OCI-LY7 (cell line): ENCODE measurements around the gene CDT1. TPM values are rescaled to one million over a fixed set of nuclear protein-coding genes. Genes with fewer than 3 reads are reported as not detected.

Experiments
- BruUV-seq: library from RNA; stranded (reverse); fragments of 400-500 nt; replicated peaks from 2 replicates; lab custom pipeline; 2021; lab: Mats Ljungman, UMichigan
- CTCF ChIA-PET: fragments of 300-600 bp; sonication (Branson Sonifier 250); formaldehyde crosslinking; loops from one replicate; lab custom pipeline; 2022; ENCODE audit warnings: antibody characterized with exemption; ENCODE audit not compliant: unreplicated experiment; lab: Charles Lee
- POLR2A ChIA-PET: fragments of 300-600 bp; sonication (Branson Sonifier 250); formaldehyde crosslinking; loops from one replicate; lab custom pipeline; 2022; ENCODE audit warnings: antibody characterized with exemption; lab: Charles Lee
- DNase-seq: peaks from one replicate; pipeline ENCODE4 v3.0.0-alpha.2; 2015; ENCODE audit warnings: low spot score
- H2AFZ ChIP-seq: fragments of 200-600 bp; sonication (generic), shearing (Covaris generic); 2 replicates; pipeline ENCODE4 v1.6.1; 2014; ENCODE audit warnings: mild to moderate bottlenecking, antibody characterized with exemption, low read length, moderate library complexity
- H3K27ac ChIP-seq: fragments of 200-600 bp; sonication (generic); 2 replicates; pipeline ENCODE4 v1.5.1; 2014; ENCODE audit warnings: mixed run types, low read depth, mild to moderate bottlenecking, moderate library complexity, low read length, inconsistent platforms; ENCODE audit not compliant: poor library complexity, severe bottlenecking
- H3K36me3 ChIP-seq: fragments of 200-600 bp; sonication (generic); 2 replicates; pipeline ENCODE4 v1.6.1; 2014; ENCODE audit warnings: mild to moderate bottlenecking, antibody characterized with exemption, low read length, moderate library complexity, mixed read lengths; ENCODE audit not compliant: insufficient read depth
- H3K4me1 ChIP-seq: fragments of 200-600 bp; sonication (generic); 2 replicates; pipeline ENCODE4 v1.5.1; 2014; ENCODE audit warnings: mild to moderate bottlenecking, low read length; ENCODE audit not compliant: insufficient read depth, poor library complexity, severe bottlenecking
- H3K4me2 ChIP-seq: fragments of 200-600 bp; sonication (generic); 2 replicates; pipeline ENCODE4 v1.6.1; 2014; ENCODE audit warnings: mild to moderate bottlenecking, low read length
- H3K4me3 ChIP-seq: fragments of 200-600 bp; sonication (generic); 2 replicates; pipeline ENCODE4 v1.5.1; 2014; ENCODE audit warnings: mild to moderate bottlenecking, low read depth, low read length; ENCODE audit not compliant: poor library complexity, severe bottlenecking
- H3K79me2 ChIP-seq: fragments of 200-600 bp; sonication (generic); 2 replicates; pipeline ENCODE4 v1.6.1; 2016; ENCODE audit warnings: low read depth, mild to moderate bottlenecking, low read length, moderate library complexity, mixed read lengths; ENCODE audit not compliant: insufficient read depth
- H3K9me2 ChIP-seq: fragments of 200-600 bp; sonication (generic); 2 replicates; pipeline ENCODE4 v1.6.1; 2016; ENCODE audit warnings: mild to moderate bottlenecking, low read length, mixed read lengths; ENCODE audit not compliant: insufficient read depth
- H3K9me3 ChIP-seq: fragments of 200-600 bp; sonication (generic); 2 replicates; pipeline ENCODE4 v1.6.1; 2014; ENCODE audit warnings: mild to moderate bottlenecking, mixed run types, low read length, mixed read lengths
- H4K20me1 ChIP-seq: fragments of 200-600 bp; sonication (generic); 2 replicates; pipeline ENCODE4 v1.6.1; 2014; ENCODE audit warnings: mild to moderate bottlenecking, antibody characterized with exemption, low read length, moderate library complexity, mixed read lengths; ENCODE audit not compliant: insufficient read depth
- EZH2phosphoT487 ChIP-seq: fragments of 200-600 bp; sonication (generic); IDR thresholded peaks from 2 replicates; pipeline ENCODE4 v1.6.1; 2018; ENCODE audit warnings: low read depth, borderline replicate concordance, mild to moderate bottlenecking, mixed run types, antibody characterized with exemption, low read length, moderate library complexity, mixed read lengths
- intact Hi-C: fragments of 100-400 bp; cut with micrococcal nuclease; formaldehyde crosslinking; loops from one replicate; pipeline ENCODE4 v1.10.0; 2022; ENCODE audit not compliant: unreplicated experiment
- total RNA-seq, 2 experiments: library from RNA; depleted of rRNA in 1 of 2; stranded (reverse); fragments of >200 nt in 1 of 2; shearing (Covaris generic) in 1 of 2; gene quantifications; 2 replicates each; pipeline ENCODE4 v1.2.3, GENCODE V29; 2014 to 2022
- TF ChIP-seq, protein P1 (sequence below): fragments of 200-600 bp; sonication (generic); conservative IDR thresholded peaks from 2 replicates; pipeline ENCODE4 v1.5.1; 2014; ENCODE audit warnings: mild to moderate bottlenecking, antibody characterized with exemption, low read length, moderate library complexity, mixed read lengths

CDT1 gene
- total RNA-seq, 2 experiments from 2014 or later: 82.7 to 108 TPM

GRCh38 chr16:88758227-88758943 lies 45.2 kb upstream of the CDT1 start:
- BruUV-seq: no TSS peak
- intact Hi-C loops: no loop called here
- Histone ChIP-seq H3K9me2 (no peaks in the 10 kb centered on the region), H2AFZ (no peak overlapping the region), H3K9me3 (no peaks in the 10 kb centered on the region), H3K36me3 (no peaks in the 10 kb centered on the region), H3K4me2 (no peak overlapping the region), H3K4me1 (peaks cover 5% of the 10 kb centered on the region), H3K27ac (no peak overlapping the region), H3K4me3 (no peak overlapping the region), H3K79me2 (no peaks in the 10 kb centered on the region), H4K20me1 (peaks cover 8% of the 10 kb centered on the region; the same call in 1 of the 2 replicates)
- no peak for TF ChIP-seq EZH2phosphoT487
- TF ChIP-seq, protein P1, sequence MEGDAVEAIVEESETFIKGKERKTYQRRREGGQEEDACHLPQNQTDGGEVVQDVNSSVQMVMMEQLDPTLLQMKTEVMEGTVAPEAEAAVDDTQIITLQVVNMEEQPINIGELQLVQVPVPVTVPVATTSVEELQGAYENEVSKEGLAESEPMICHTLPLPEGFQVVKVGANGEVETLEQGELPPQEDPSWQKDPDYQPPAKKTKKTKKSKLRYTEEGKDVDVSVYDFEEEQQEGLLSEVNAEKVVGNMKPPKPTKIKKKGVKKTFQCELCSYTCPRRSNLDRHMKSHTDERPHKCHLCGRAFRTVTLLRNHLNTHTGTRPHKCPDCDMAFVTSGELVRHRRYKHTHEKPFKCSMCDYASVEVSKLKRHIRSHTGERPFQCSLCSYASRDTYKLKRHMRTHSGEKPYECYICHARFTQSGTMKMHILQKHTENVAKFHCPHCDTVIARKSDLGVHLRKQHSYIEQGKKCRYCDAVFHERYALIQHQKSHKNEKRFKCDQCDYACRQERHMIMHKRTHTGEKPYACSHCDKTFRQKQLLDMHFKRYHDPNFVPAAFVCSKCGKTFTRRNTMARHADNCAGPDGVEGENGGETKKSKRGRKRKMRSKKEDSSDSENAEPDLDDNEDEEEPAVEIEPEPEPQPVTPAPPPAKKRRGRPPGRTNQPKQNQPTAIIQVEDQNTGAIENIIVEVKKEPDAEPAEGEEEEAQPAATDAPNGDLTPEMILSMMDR: no peak
- CTCF ChIA-PET: no interaction called here
- DNase-seq: no peak
- POLR2A ChIA-PET: no interaction called here

- DNase-seq: no peak
- Histone ChIP-seq H3K79me2 (no peaks in the 10 kb centered on the region), H3K4me1 (peaks cover 5% of the 10 kb centered on the region), H3K9me2 (no peaks in the 10 kb centered on the region), H3K9me3 (no peaks in the 10 kb centered on the region), H3K27ac (no peak overlapping the region), H3K4me3 (no peak overlapping the region), H3K36me3 (no peaks in the 10 kb centered on the region), H3K4me2 (no peak overlapping the region), H2AFZ (no peak overlapping the region), H4K20me1 (peaks cover 8% of the 10 kb centered on the region; the same call in 1 of the 2 replicates)
- intact Hi-C loops: no loop called here
- ChIA-PET POLR2A (no interaction called here), CTCF (no interaction called here)
- no TSS peak for BruUV-seq
- TF ChIP-seq, protein P1: no peak
- TF ChIP-seq EZH2phosphoT487: no peak
Measured at GRCh38 chr16:88758944-88759244, 44.7 kb upstream of the CDT1 start.

DNA sequence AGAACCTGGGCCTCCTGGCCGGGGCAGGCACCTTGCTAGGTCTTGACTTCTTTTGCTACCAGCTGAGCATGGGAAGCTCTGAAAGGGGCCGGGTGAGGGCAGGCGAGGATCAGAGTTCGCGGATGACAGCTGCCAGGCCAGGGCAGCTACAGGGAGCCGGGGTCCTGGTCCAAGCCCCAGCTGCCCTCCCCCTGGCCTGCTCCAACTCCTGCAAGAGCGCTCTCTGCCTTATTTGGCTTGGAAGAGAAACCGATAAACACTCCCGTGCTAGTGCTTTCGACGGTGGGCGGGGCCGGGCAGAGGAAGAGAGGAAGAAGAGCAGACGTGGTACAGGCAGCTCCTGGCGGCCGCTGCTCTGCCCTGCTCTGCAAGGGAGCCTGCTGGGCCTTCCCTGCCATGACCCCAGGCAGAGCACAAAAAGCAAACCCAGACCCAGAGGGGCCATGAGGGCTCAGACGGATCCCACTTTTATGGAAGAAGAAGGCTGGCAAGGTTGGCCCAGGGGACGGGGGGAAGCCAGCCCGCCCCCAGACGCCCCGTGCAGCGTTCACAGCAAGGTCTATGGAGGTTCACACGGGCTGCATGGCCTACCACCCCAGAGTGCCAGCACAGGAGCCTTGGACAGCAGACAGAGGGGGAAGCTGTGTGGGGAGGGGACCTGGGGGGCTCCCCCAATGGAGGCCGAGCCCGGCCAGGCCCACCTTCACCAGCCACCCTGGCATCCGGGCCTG lies 44.2 kb upstream of the CDT1 start:
- CTCF ChIA-PET: interaction anchor here (0.7 kb wide), 1 partner anchor 22 kb away, joined by 3 read pairs; no protein-coding TSS in a partner anchor
- TF ChIP-seq EZH2phosphoT487: no peak
- H3K9me2 ChIP-seq: no peaks in the 10 kb centered on the region
- H3K4me1 ChIP-seq: peaks cover 5% of the 10 kb centered on the region
- H2AFZ ChIP-seq: no peak overlapping the region
- peaks cover 8% of the 10 kb centered on the region; the same call in 1 of the 2 replicates for H4K20me1 ChIP-seq
- no peaks in the 10 kb centered on the region for H3K9me3 ChIP-seq
- no peaks in the 10 kb centered on the region for H3K36me3 ChIP-seq
- BruUV-seq: no TSS peak
- POLR2A ChIA-PET: no interaction called here
- H3K4me2 ChIP-seq: no peak overlapping the region; the same call in 1 of the 2 replicates
- H3K79me2 ChIP-seq: no peaks in the 10 kb centered on the region
- intact Hi-C loops: no loop called here
- no peak for DNase-seq
- H3K4me3 ChIP-seq: no peak overlapping the region
- H3K27ac ChIP-seq: no peak overlapping the region
